NCI-H1436 (cell line): ENCODE measurements around the gene BABAM2.
"Not testable (repeated sequence)": the region's sequence is repeated elsewhere in the genome, so short reads cannot be mapped to it uniquely, and the experiment has no call there.

ENCODE experiments used
- DNase-seq: peaks from one replicate; lab custom pipeline; 2025; lab: John Stamatoyannopoulos, UW

BABAM2 gene

GRCh38 chr2:28360718-28361293 is 470.3 kb downstream of the BABAM2 start:
- DNase-seq = no peak

- DNase-seq = no peak
Measured at GRCh38 chr2:28361991-28362710, 471.6 kb downstream of the BABAM2 start.

- DNase-seq = no peak
Measured at GRCh38 chr2:28362991-28363521, 472.5 kb downstream of the BABAM2 start.

GRCh38 chr2:28363686-28364280 is 473.3 kb downstream of the BABAM2 start:
- no peak for DNase-seq

GRCh38 chr2:28364610-28365009 is 474.1 kb downstream of the BABAM2 start:
- no peak for DNase-seq

GRCh38 chr2:28365158-28365557 is 474.6 kb downstream of the BABAM2 start:
- DNase-seq = no peak

GRCh38 chr2:28366149-28366495 is 475.6 kb downstream of the BABAM2 start:
- no peak for DNase-seq

- DNase-seq = no peak
Measured at GRCh38 chr2:28366496-28367282, 476.2 kb downstream of the BABAM2 start.

- DNase-seq = no peak
Measured at GRCh38 chr2:28367667-28368356, 477.3 kb downstream of the BABAM2 start.

- no peak for DNase-seq
Measured at GRCh38 chr2:28368357-28368798, 477.8 kb downstream of the BABAM2 start.

GRCh38 chr2:28369358-28369757 is 478.8 kb downstream of the BABAM2 start:
- no peak for DNase-seq

GRCh38 chr2:28370354-28370753 is 479.8 kb downstream of the BABAM2 start:
- DNase-seq = no peak

- DNase-seq = not testable (repeated sequence)
Measured at GRCh38 chr2:28371728-28372127, 481.2 kb downstream of the BABAM2 start.

GRCh38 chr2:28373854-28374253 is 483.3 kb downstream of the BABAM2 start:
- DNase-seq = no peak

GRCh38 chr2:28374331-28374730 is 483.8 kb downstream of the BABAM2 start:
- no peak for DNase-seq

GRCh38 chr2:28375236-28375635 is 484.7 kb downstream of the BABAM2 start:
- DNase-seq = no peak

- no peak for DNase-seq
Measured at GRCh38 chr2:28375742-28376631, 485.5 kb downstream of the BABAM2 start.

GRCh38 chr2:28377195-28377816 is 486.8 kb downstream of the BABAM2 start:
- no peak for DNase-seq

- DNase-seq = peak; percentile 46
Measured at GRCh38 chr2:28377984-28378678, 487.6 kb downstream of the BABAM2 start.
